Right hindlimb (tissue), 1 donor: Measurements from ENCODE around the gene GADD45B.
A peak's percentile ranks its signal among the peaks of the same experiment; 100 is the strongest.
"Not testable (repeated sequence)": the region's sequence is repeated elsewhere in the genome, so short reads cannot be mapped to it uniquely, and the experiment has no call there.

Experiments
- DNase-seq: peaks from one replicate; pipeline ENCODE4 v3.0.0-alpha.2; 2018

Gene GADD45B

DNA sequence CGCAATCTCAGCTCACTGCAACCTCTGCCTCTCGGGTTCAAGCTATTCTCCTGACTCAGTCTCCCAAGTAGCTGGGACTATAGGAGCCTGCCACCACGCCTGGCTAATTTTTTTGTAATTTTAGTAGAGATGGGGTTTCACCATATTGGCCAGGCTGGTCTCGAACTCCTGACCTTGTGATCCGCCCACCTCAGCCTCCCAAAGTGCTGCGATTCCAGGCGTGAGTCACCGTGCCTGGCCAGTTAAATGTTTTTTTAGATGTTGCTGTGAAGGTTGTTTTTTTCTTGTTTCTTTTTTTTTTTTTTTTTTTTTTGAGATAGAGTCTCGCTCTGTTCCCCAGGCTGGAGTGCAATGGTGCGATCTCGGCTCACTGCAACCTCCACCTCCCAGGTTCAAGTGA, 42.9 kb downstream of the GADD45B start:
- DNase-seq: not testable (repeated sequence)

DNA sequence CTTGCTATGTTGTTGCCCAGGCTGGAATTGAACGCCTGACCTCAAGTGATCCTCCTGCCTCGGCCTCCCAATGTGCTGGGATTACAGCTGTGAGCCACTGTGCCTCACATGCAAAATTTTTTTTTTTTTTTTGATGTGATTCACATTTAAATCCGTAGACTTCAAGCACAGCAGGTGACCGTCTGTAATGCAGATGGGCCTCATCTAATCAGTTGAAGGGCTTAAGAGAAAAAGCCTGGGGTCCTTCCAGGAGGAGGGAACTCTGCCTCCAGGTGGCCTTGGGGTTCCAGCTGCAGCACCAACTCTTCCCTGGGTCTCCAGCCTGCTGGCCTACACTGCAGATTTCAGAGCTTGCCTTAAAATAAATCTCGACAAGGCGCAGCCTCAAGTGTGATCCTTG, 43.6 kb downstream of the GADD45B start:
- DNase-seq: no peak

DNA sequence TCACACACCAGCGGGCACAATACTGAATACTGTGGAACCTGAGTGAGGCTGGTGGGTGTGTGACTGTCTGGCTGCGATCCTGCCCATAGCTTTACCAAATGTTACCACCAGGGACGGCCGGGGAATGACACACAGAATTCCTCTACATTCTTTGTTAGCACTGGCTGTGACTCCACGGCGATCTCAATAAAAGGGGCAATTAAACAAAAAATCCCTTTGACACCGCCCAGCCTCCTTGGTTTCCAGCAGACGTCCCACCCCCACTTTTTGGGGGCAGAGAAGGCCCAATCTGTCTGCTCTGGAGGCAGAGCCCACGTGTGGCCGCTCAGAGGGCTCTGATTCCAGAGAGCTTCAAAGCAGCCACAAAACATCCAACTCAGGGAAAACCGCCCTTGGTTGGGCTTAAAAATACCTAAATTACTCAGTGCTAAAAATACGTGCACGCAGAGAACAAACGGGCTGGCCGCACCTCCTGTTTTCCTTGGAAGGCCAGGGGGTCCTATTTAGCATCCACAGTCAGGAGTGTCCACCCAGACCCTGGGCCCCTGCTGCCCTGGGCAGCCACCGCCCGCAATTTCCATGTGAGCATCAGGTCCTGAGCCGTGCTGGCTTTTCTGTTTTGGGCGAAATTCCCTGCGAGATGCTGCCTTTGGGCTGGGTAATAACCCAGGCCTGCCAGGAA, 47.8 kb downstream of the GADD45B start:
- DNase-seq: peak; percentile 74

DNA sequence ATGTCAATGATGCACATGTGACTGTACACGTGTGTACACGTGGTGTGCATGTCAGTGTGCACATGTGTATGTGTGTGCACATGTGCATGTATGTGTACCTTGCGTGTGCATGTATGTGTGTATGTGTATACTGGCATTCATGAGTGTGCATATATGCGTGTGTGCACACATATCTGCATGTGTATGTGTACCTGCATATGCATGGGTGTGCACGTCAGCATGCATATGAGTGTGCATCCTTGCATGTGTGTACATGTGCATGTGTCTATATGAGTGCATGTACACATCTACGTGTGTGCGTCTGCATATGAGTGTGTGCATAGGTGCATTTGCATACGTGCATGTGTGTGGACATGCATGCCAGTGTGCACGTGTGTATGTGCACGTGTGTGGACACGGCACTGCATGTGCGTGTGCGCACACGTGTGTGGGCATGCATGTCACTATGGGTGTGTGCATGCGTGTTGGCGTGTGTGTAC, 48.5 kb downstream of the GADD45B start:
- DNase-seq: no peak

DNA sequence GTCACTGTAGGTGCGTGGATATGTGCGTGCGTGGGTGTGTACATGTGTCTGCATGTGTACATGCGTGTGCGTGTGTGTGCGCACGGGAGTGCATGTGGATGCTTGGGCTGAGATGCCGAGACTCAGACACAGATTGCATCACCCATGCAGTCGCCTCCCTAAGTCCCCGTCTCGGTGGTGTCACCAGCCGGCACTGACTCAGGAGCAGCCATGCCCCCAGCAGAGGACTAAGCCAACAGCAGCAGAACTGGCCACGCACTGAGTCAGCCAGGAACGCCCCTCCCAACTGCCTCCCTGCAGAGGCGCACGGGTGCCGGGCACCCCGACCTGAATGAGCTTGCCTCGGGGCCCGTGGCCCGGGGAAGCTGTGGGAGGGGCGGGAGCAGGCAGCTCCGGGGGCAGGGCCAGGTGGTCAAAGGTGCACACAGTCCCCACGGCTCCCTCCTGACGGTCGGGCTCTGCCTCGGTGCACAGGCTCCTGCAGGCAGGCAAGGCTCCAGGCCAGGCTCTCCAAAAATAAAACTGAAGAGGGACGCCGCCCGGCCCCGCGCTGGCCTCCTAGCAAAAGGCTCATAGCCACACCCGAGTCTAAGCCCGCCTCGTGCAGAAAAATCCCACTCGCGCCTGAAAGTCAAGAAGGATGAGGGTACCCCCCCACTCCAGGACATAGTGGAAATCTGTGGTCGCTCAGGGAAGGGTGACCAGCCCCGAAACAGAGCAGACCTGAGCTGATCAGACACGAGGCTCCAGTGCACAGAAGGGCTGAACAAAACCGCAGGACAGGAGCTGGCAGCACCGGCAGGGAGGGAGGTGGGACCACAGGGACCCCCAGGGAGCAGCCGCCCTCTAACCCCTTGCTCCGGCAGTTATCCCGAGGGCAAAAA, 49.2 kb downstream of the GADD45B start:
- peak; percentile 32 for DNase-seq

DNA sequence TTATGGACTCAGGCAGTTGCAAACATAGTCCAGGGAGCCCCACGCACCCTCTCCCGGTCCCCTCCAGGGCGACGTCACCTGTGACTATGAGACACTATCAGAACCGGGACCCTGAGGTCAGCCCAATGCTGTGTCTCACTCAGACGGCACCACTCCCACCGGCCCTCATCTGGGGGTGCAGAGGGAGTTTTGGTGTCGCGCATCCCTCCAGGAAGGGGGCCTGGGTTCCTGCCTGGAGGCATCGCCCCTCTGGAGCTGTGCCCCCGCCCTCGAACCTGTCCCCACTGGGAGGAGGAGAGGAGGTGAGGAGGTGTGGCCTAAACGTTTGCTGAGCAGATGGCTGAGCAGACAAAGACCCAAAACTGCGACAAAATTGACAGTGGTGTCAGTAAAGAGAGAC, 51.2 kb downstream of the GADD45B start:
- no peak for DNase-seq

DNA sequence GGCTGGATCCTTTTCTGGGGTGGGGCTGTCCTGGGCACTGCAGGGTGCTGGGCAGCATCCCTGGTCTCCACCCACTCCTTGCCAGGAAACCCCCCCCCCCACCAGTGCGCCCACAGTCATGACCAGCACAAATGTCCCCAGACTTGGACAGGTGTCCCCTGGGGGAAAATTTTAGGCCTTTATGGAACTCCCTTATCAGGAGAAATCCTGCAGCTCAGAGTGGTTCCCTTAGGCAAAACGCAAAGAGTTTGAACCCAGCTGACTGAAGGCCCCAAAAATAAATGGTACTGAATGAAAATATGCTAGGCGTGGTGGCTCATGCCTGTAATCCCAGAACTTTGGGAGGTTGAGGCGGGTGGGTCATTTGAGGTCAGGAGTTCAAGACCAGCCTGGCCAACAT, 51.8 kb downstream of the GADD45B start:
- DNase-seq: peak; percentile 3
